NCI-H2171 treated with DMSO at 0.1 percent for 48 hours (cell line): ENCODE measurements around the gene OR1D5.
A peak's percentile ranks its signal among the peaks of the same experiment; 100 is the strongest.
"Not testable (repeated sequence)": the region's sequence is repeated elsewhere in the genome, so short reads cannot be mapped to it uniquely, and the experiment has no call there.

Source experiments
- DNase-seq: peaks from one replicate; lab custom pipeline; 2025; lab: John Stamatoyannopoulos, UW

Gene OR1D5, protein sequence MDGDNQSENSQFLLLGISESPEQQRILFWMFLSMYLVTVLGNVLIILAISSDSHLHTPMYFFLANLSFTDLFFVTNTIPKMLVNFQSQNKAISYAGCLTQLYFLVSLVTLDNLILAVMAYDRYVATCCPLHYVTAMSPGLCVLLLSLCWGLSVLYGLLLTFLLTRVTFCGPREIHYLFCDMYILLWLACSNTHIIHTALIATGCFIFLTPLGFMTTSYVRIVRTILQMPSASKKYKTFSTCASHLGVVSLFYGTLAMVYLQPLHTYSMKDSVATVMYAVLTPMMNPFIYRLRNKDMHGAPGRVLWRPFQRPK

DNA sequence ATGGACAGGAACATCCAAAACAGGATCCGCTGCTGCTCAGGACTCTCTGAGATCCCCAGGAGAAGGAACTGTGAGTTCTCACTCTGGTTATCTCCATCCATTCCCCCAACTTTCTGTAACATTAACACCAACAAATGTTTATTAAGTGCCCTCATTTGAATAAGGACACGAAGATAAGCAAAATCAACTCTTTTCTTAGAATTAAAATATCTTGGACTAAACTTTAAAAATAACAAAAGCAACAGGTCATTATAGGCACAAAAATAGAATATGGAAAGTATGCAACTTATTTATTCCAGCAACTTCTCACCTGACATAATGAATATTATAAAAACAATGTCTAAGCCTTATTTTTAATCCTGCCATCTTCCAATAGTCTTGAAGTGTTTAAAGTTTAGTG lies at the start of gene OR1D5:
OR1D5 (minus strand) TSS at position 101 of the 400 bp plus-strand sequence; CDS start at position 101, 0 bp downstream.
- not testable (repeated sequence) for DNase-seq

DNA sequence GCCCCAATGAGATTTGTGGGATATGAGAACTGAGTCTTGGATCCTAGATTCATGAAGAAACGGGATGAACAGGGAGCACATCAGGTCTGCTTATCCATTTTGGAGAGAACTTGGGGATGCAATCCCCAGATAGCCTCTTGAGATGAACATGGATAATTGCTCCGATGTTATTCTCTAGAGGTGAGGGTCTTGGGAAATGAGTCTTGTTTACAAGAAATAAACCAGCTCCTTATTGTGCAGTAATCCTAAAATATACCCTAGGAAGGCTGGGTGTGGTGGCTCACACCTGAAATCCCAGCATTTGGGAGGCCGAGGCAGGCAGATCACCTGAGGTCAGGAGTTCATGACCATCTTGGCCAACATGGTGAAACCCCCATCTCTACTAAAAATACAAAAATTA lies 40.9 kb upstream of the OR1D5 start, which contains the start of gene OR1D2:
OR1D2 (minus strand) TSS at position 101 of the 400 bp plus-strand sequence. CDS start 11,426 bp downstream, outside the sequence.
- no peak for DNase-seq

DNA sequence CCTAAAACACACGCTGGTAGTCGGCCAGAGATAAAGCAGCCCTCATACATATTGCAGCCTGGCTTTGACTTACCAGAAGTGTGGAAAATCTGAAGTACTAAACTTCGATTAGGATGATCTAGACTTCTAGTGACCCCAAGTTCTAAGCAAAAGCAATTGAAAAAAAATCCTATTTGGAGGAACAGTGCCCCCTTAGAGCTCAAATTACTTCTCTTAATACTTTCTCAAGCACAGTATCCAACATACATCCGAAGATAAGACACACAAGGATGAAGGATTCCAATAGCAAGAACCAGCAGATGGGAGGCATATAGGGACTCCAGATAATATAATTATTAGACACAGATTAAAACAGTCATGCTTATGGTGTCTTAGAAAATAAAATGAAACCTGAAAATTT lies 10.4 kb upstream of the OR1D5 start:
- DNase-seq, result not testable (repeated sequence)

DNA sequence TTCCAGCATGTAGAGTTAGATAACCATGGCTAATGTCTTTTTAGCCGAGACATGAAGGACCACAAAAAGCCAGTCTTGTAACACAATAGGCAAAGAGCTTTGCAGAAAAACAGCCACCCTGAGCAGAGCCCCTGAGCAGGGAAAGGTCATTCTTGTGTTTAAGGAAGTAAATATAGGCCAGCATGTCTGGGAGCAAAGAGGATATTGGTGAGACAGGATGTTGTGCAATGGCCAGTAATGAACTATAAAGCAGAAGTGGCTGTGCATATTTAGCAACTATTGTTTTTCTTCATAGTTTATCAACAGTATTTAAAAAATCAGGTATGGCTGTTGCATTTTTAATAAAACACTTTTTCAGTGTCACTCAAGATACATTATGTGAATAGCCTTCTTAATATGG lies 1.8 kb upstream of the OR1D5 start:
- not testable (repeated sequence) for DNase-seq

DNA sequence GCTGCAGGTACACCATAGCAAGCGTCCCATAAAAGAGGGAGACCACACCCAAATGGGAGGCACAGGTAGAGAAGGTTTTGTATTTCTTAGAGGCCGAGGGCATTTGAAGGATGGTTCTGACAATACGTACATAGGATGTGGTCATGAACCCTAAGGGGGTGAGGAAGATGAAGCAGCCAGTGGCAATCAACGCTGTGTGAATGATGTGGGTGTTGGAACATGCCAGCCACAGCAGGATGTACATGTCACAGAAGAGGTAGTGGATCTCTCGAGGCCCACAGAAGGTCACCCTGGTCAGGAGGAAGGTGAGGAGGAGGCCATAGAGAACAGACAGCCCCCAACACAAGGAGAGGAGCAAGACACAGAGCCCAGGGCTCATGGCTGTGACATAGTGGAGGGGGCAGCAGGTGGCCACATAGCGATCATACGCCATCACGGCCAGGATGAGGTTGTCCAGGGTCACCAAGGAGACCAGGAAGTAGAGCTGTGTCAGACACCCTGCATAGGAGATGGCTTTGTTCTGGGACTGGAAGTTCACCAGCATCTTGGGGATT lies 506 bp downstream of the OR1D5 start:
- DNase-seq, result not testable (repeated sequence)

DNA sequence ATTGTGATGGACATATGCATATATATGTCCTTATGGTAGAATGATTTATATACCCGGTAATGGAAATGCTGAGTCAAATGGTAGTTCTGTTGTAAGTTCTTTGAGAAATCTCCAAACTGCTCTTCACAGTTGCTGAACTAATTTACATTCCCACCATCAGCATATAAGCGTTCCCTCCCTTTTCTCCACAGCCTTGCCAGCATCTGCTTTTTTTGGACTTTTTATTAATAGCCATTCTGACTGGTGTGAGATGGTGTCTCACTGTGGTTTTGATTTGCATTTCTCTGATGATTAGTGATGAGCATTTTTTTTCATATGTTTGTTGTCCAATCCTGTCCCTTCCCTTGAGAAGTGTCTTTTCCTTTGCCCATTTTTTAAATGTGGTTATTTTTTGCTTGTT lies 8.5 kb downstream of the OR1D5 start:
- not testable (repeated sequence) for DNase-seq

DNA sequence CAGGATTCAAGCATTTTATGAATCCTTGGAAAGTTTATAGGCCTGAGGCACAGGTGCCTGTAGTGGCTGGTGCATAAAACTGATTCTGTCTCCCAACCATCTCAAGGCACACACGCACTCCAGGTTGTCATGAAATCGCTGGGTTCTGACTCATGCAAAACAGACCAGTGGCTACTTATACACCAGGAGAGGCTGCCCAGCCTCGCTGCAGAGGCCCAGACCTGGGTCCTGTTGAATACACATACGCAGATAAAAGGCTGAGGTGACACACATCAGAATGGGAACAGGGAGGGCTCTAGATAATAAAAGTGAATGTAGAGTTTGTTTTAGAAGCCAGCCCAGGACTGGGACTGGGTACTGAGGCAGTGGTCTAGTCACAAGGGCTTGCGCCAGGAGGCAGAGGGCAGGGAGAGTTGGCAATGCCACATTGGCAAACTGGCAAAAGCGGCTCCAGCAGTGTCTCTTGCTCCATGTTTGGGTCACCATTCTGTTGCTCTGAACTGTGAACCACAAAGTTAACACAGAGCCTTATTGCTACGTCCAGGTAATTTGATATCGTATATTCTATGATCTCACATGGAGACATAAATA lies 13.6 kb downstream of the OR1D5 start:
- no peak for DNase-seq

DNA sequence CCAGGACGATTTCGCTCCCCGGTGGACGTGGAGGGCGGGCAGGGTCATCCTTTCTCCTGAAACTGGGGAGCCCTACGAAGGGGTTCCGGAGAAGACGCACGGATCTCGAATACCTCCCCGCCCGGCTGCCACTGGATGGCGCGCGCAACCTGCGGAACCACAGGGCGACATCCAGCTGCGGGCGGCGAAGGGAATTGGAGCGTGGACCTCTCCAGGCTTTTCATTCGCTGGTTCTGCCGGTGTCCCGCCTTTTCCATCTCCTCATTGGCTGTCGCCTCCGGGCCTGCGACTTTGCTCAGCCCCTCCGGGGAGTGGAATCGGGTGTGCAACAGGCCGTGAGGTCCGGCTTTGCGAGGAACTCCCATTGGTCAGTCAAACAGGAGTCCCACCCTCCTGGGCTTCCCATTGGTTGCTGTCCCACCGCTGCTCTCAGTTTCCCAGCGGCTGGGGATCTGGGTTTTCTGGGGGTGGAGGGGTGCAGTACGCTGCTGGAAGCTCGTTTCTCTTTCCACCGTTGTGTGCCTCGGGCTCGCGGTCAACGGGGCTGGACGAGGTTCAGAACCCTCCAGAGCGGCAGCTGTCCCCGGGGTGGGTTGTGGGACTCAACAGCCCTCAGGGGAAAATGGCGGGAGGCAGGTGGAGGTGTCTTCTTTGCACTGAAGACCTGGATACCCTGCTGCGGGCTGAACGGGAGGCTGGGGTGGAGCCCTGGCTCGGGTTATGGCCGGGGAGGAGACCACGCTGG lies 14.5 kb downstream of the OR1D5 start:
- peak; percentile 97 for DNase-seq

DNA sequence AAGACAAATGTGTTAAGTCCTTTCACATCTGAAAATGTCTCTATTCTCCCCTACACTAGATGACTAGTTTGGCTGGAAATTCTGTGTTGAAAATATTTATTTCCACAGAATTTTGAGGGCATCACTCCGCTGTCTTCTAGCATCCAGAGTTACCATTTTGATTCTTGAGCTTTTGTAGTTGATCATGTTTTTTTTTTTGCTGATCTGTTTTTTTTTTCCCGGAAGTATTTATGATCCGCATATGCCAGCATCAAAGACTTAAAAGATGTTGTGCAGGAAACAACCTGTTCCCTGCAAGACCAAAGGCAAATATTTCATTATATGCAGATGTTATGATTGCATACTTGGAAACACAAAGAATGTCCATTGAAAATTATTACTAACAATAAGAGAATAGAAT lies 16.7 kb downstream of the OR1D5 start:
- DNase-seq, result no peak

DNA sequence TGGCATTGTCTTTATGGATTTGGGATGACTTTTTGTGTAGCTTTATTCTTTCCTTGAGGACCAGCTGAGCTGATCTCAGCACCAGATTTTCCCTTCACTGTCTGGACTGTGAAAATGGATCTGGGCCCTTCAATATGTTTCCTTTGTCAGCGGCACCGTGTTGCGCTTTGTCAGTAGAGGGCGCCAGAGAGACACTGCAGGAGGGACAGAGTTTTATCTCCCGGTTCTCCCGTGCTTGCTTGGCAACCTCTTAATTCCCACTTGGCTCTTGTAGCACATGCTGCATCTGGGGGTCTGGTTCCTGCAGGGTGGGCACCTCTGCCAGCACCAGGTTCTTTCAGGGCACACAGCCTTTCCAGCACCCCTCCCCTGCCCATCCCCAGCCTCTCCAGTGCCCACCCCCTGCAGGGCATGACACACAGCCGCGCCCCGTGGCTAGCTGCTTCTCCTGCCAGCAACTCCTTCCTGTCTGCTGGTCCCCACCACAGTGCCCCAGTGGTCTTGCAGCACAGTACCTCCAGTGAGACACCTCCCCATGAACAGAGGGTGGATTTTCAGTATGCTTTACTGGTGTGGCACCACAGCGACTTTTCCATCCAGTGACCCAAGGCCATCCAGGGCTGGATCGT lies 19.6 kb downstream of the OR1D5 start:
- peak; percentile 29 for DNase-seq

DNA sequence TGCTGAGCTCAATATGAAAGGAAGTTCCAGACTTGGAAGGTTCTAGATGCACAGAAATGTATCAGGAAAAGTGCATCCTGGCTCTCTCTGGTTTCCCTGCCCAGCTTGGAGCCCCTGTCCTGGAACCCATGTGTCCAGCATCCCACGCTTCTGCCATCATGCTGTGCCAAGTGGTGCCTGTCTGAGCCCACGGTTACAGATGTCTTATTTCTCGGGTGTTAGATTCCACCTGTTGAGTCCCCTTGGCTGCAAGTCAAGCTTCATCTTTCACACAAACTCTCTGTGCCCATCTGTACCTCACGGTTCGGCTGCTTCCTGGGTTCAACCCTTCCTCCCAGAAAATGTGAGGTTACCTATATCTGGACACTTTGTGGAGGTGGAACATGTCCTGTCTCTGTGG lies 22.5 kb downstream of the OR1D5 start:
- peak; percentile 59 for DNase-seq

DNA sequence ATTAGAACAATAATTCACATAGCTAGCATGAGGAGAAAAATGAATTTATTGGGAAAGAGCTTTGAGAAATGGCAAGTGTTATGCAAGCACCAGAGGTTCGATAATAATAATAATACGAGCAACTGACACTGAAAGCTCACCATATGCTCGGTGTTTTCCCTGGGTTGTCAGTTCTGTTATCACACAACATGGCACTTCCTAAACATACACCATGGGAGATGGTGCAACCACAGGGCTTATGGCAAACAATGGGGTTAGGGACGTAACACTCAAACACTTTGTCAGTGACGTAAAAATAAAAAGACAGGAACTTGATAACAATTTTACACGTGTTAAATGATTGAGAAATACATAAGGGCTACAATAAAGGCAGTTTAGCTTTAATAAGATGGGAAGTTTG lies 23.7 kb downstream of the OR1D5 start:
- DNase-seq, result peak; percentile 72

DNA sequence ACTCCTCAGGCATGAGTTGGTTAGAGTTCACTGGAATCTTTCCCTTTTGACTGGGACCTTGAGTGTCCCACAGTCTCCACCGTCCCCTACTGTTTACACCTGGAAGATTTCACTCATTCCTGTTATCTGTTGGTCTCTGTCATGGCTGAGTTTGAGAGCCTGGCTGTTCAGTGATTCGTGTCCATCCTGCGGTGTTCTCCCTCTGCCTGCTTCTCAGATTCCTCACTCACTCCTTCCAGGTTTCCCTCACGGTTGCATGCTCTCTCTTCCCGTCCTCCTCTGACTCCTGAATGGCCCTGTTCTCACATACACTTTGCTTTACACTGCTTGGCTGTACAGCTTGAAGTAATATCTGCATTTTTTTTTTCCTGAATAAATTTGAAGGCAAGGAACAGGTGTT lies 24.5 kb downstream of the OR1D5 start:
- peak; percentile 73 for DNase-seq

DNA sequence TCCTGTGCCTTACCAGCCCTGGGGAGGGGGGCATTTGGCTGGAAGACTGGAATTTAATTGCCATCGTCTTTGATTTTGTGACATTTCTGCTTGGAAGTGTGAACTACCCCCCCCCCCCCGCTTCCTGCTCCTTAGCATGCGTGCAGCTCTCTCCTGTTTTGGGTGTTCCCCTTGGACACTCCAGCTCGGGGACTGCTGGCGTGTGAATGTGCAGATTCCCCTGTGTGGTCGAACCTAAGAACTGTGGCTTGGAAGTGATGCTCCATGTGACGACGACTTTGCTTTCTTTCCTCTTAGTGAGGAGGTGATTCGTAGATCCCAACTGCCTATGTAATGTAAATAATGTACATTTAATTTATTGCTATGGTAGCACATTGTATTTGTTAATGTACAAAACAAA lies 26.1 kb downstream of the OR1D5 start:
- no peak for DNase-seq

DNA sequence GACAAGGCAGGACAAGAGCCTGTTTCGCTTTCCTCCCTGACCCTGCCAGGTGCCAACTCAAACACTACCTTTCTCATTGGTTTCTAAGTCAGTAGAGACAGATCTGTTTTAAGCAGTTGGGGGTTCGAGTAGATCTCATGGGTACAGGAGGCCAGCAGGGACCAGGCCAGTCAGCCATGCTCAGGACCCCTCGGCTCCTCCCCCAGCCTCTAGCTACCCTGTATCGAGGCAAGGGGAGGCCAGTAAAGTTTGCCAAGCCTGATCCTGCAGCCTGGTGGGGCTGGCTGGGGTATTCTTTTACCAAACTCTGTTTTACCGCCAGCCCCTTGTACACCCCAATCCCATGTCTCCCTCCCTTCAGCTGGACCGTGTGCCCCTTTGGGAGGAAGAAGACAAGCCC lies 26.6 kb downstream of the OR1D5 start:
- DNase-seq, result no peak

DNA sequence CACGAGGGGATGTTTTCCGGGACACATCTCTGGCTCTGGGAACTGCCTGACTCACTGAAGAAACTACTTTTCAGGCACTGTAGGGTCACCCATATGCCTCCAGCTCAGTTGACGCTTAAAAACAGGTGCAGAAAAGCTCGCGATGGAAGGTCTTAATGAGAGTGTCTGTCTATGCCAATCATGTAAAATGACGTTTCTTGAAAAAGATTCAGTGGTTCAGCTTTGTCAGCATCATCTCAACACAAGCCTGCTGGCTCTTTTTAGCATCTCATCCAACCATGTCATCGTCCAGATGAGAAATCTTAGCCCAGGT lies 27.5 kb downstream of the OR1D5 start:
- no peak for DNase-seq

DNA sequence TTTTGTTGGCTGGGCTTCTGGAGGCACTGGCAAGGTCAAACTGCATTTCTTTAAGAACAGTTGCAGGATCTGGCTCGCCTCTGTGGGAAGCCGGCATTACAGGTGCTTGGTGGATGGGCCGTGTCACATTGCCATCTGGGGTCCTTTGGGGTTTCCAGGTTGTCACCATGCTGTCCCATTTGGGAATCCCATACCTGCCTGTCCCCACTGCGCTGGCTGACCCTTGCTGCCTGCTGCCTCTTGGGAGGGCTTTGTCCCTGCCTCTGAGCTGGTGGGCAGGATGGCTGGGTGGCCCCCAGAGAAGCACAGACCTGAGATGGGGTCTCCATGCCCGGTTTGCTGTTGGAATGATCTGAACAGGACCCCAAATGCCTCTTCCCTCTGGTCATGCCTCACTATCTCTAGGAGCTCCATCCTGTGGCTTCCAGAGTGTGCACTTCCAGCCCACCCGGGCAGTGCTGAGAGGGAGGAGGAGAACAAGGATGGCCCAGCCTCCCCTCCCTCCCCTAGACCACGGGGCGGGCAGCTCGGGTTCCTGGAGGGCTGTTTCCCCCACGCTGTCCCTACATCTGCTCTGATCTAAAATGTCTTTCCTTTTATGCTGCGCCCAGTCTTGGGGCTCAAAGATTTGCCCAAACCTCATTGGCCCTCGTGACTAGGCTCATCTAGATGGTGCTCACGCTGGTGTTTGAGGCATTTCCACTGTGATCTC lies 28.0 kb downstream of the OR1D5 start:
- DNase-seq, result peak; percentile 55

DNA sequence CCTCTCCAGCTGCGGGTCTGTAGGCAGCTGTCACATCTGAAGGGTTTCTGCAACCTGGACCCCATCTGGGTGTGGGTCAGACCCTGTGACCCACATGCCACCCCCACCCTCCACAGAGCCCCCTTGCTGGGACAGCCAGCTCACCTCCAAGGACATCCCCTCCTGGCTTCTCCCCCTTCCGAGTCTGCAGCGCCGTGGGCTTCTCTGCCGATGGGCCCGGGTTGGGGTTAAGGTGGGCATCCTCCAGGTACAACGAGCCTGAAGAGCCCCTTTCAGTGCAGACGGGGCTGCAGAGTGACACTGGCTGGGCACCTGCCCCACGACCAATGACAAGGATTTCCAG lies 28.9 kb downstream of the OR1D5 start:
- DNase-seq, result no peak

DNA sequence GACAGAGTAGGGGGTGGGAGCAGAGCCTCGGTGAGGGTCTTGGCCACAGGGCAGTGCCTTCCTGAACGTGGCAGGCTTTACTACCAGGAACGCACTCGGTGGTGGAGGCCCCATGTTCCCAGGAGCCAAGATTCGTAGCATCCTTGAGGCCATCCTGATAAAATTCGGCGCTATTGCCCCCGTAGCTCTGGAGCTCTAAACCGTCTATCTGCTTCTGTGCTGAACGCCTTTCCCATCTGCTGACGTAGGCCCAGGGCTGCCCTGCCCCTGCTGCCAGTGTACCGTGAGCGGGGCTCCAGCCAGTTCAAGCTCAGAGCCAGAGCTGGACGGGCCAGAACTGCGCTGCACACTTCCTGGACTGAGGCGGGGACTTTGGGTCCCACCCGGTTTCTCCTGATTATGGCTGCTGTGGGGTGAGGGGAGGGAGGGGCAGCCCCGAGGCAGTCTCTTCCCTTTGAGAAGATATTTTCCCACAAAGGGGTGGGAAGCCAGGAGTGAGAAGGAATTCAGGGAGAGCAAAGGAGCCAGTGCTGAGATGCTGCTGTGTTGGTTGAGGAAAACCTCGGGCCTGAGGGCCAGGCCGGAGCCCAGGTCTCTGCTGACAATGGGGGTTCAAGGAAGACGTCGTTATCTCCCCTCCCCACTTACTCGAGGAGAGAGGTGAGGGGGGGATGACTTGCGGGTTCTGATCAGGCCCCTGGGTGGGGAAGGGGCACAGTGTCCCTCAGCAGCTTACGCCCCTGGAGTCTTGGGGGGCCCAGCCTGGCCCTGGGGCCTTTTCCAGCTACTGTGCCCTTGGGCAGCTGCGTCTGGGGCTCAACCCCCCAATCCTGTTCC lies 29.4 kb downstream of the OR1D5 start:
- no peak for DNase-seq

DNA sequence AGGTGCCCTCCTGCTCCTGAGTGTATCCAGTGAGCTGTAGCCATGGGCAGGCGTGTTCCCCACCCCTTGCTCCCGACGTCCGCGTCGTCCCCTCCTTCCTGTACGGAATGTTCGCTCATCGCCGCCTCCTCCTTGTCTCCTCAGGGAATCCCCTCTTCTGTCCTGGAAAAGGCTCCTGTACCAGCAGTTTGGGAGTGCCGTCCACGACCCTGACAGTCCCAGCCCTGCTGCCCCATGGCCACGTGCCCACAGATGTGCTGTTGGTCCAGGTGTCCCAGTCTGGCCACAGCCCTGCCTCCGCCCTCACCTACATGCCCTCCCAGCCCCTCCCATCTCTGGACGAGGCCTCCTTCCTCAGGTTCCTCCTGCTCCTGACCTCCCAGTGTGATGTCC lies 30.2 kb downstream of the OR1D5 start:
- no peak for DNase-seq
